ENCODE data around the gene FCHSD1. TPM values are rescaled to one million over a fixed set of nuclear protein-coding genes. Genes with fewer than 3 reads are reported as not detected.

Gene FCHSD1
- total RNA-seq, 1 experiment from 2014 or later: 22.7 TPM

DNA sequence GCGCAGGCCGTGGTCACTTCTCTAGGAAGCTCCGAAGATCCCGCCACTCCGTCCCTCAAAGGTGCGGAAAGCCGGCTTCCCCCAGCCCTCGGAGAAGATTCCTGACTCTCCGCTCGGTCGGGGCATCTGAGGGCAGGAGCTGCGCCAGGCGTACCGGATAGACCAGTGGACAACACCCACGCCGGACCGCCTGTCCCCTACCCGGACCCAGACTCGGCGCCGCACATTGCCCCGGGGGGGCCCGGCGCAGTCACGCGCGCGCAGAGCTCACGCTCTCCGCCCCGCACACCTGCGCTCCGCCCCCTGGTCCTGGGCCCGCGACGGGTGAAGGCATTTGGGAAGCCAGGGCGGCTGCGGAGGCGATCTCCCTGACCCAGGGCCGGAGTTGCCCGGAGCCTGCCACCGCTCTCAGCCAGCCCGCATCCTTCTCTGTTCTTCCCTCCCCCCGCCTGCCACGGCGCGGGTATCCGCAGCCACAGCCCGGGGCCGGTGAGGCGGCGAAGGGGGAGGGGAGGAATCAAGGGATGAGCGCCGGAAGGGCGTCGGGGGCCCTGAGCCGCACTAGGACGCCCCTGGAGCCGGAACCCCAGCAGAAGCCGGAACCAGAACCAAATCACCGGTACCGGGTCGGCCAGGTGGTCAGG is 14.0 kb downstream of the FCHSD1 start:
- Histone ChIP-seq H4K20me1 (ENCODE audit: low read length) (peaks cover 11% of the 10 kb centered on the region; the same call in 1 of the 2 replicates), H3K36me3 (ENCODE audit: low read depth, low read length) (no peaks in the 10 kb centered on the region), H3K9me3 (ENCODE audit: low read length) (no peaks in the 10 kb centered on the region), H3K4me3 (ENCODE audit: low read length) (peak overlapping the region; percentile 98), H3K27me3 (ENCODE audit: low read length) (no peaks in the 10 kb centered on the region), H3K4me1 (ENCODE audit: insufficient read depth, low read length) (peaks cover 40% of the 10 kb centered on the region), H3K9ac (ENCODE audit: low read length) (peak overlapping the region; percentile 93), H3K27ac (ENCODE audit: low read length) (no peak overlapping the region), H3K9me2 (replicated peaks; ENCODE audit: low read length) (no peaks in the 10 kb centered on the region), H3K4me2 (ENCODE audit: low read length) (peak overlapping the region; percentile 94), H3K79me2 (ENCODE audit: low read length) (peaks cover 42% of the 10 kb centered on the region), H3F3A (ENCODE audit: low read length, unreplicated experiment) (no peaks in the 10 kb centered on the region), H2AFZ (ENCODE audit: low read length) (peak overlapping the region; percentile 96)
- ChIA-PET CTCF (interaction anchor here (1.7 to 2.1 kb wide), 2 partner anchors 18 to 45 kb away, joined by 7 to 16 read pairs; partner anchors contain the start of gene DIAPH1), POLR2A (ENCODE audit: unreplicated experiment) (interaction anchor here (0.6 to 1.3 kb wide), 2 partner anchors 15 to 19 kb away, joined by 4 read pairs; partner anchors contain the start of gene DIAPH1)
- TF ChIP-seq, protein P1, sequence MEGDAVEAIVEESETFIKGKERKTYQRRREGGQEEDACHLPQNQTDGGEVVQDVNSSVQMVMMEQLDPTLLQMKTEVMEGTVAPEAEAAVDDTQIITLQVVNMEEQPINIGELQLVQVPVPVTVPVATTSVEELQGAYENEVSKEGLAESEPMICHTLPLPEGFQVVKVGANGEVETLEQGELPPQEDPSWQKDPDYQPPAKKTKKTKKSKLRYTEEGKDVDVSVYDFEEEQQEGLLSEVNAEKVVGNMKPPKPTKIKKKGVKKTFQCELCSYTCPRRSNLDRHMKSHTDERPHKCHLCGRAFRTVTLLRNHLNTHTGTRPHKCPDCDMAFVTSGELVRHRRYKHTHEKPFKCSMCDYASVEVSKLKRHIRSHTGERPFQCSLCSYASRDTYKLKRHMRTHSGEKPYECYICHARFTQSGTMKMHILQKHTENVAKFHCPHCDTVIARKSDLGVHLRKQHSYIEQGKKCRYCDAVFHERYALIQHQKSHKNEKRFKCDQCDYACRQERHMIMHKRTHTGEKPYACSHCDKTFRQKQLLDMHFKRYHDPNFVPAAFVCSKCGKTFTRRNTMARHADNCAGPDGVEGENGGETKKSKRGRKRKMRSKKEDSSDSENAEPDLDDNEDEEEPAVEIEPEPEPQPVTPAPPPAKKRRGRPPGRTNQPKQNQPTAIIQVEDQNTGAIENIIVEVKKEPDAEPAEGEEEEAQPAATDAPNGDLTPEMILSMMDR (conservative IDR thresholded peaks at IDR 0.05; ENCODE audit: low read depth, low read length): no peak
- TF ChIP-seq EZH2 (IDR thresholded peaks at IDR 0.05; ENCODE audit: low read length, unreplicated experiment) (no peak), EZH2phosphoT487 (IDR thresholded peaks at IDR 0.05; ENCODE audit: borderline replicate concordance, low read length) (no peak)
- intact Hi-C loops (cut with micrococcal nuclease): loop anchor here (2.0 kb wide), 1 partner anchor 18 kb away; the partner anchor contains the start of gene DIAPH1
- TSS peak; percentile 53 for BruUV-seq (replicated peaks)
- peak; percentile 19 for ATAC-seq
- DNase-seq: no peak

DNA sequence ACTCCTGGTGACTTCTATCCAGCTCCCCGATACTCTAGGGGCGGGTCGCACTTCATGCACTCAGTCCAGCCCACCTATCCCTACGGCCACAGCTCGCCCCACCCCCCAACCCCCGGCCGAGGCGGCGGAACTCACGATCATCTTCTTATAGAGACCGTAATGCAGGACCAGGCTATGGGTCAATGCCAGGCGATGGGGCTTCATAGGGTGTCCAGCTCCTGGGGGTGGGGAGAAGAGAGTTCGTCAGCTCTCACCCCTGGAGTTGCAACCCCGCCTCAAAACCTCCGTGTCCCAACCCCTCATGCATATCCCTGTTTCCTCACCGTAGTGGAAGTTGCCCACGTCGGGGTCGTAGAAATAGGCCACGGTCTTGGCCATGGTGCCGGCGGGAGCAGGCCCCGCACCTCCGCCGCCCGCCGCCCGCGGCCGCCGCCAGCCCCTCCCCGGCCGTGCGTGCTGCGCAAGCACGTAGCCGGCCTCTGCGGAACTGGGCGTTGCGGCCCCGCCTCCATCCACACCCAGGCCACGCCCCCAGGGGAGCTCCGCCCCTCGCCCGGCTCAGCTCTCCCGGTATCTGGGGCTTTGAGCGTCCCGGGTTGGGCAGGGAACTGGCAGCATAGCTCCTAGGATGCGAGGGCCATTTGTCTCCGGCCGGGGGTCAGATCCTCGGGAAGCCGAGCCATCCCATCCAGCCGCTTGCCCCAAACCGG is 14.7 kb downstream of the FCHSD1 start, which contains the start of the genes HDAC3 and RELL2:
Gene HDAC3, minus strand, starts transcription at position 437 of the 710 bp plus-strand sequence. Its CDS starts 59 bp downstream, at position 378.
Gene RELL2, plus strand, starts transcription at position 585 of the 710 bp plus-strand sequence. CDS start 1,229 bp downstream, outside the sequence.
- Histone ChIP-seq H3F3A (ENCODE audit: low read length, unreplicated experiment) (no peaks in the 10 kb centered on the region), H3K4me1 (ENCODE audit: insufficient read depth, low read length) (peaks cover 34% of the 10 kb centered on the region), H3K36me3 (ENCODE audit: low read depth, low read length) (no peaks in the 10 kb centered on the region), H3K27ac (ENCODE audit: low read length) (peak within 1 kb of the TSS; percentile 26; the same call in 1 of the 2 replicates), H3K79me2 (ENCODE audit: low read length) (peaks cover 46% of the 10 kb centered on the region), H3K9me3 (ENCODE audit: low read length) (no peaks in the 10 kb centered on the region), H3K27me3 (ENCODE audit: low read length) (no peaks in the 10 kb centered on the region), H2AFZ (ENCODE audit: low read length) (peak within 1 kb of the TSS; percentile 96), H3K4me2 (ENCODE audit: low read length) (peak within 1 kb of the TSS; percentile 94), H4K20me1 (ENCODE audit: low read length) (peaks cover 10% of the 10 kb centered on the region; the same call in 1 of the 2 replicates), H3K4me3 (ENCODE audit: low read length) (peak within 1 kb of the TSS; percentile 98), H3K9me2 (replicated peaks; ENCODE audit: low read length) (no peaks in the 10 kb centered on the region), H3K9ac (ENCODE audit: low read length) (peak within 1 kb of the TSS; percentile 93)
- ATAC-seq: peak; percentile 87
- peak; percentile 89 for DNase-seq
- POLR2A ChIA-PET (ENCODE audit: unreplicated experiment): interaction anchor here (0.5 to 1.3 kb wide), 4 partner anchors 15 to 1375 kb away, joined by 3 to 4 read pairs (median 4); partner anchors contain the start of gene DIAPH1
- intact Hi-C loops (cut with micrococcal nuclease): loop anchor here (2.0 kb wide), 1 partner anchor 18 kb away; the partner anchor contains the start of gene DIAPH1
- CTCF ChIA-PET: interaction anchor here (1.7 to 2.1 kb wide), 2 partner anchors 17 to 44 kb away, joined by 7 to 16 read pairs; partner anchors contain the start of gene DIAPH1
- TF ChIP-seq, protein P1 (conservative IDR thresholded peaks at IDR 0.05; ENCODE audit: low read depth, low read length): no peak
- TF ChIP-seq EZH2 (IDR thresholded peaks at IDR 0.05; ENCODE audit: low read length, unreplicated experiment) (no peak), EZH2phosphoT487 (IDR thresholded peaks at IDR 0.05; ENCODE audit: borderline replicate concordance, low read length) (no peak)
- TSS peak; percentile 48 for BruUV-seq (replicated peaks)

All from PC-3 (cell line).